H9 (cell line): ENCODE measurements around the gene PRPF6. TPM values are rescaled to one million over a fixed set of nuclear protein-coding genes. Genes with fewer than 3 reads are reported as not detected.

ENCODE experiments used
- DNase-seq: peaks from one replicate; pipeline ENCODE4 v3.0.0-alpha.2; 2017
- H2AFZ ChIP-seq: one replicate; pipeline ENCODE4 v1.6.1; 2013; ENCODE audit warnings: mild to moderate bottlenecking, low read length, control low read depth, moderate library complexity
- H2AK5ac ChIP-seq: 2 replicates; pipeline ENCODE4 v1.6.1; 2013; ENCODE audit warnings: low read length, control low read depth, mixed read lengths; ENCODE audit not compliant: insufficient read length
- H2BK120ac ChIP-seq: one replicate; pipeline ENCODE4 v1.6.1; 2013; ENCODE audit warnings: low read depth, mild to moderate bottlenecking, low read length, control low read depth, inconsistent platforms; ENCODE audit not compliant: poor library complexity, severe bottlenecking
- H2BK12ac ChIP-seq: 2 replicates; pipeline ENCODE4 v1.6.1; 2013; ENCODE audit warnings: low read length, control low read depth, mixed read lengths, low read depth; ENCODE audit not compliant: insufficient read length
- H2BK15ac ChIP-seq: 2 replicates; pipeline ENCODE4 v1.6.1; 2013; ENCODE audit warnings: low read depth, low read length, control low read depth
- H2BK20ac ChIP-seq: one replicate; pipeline ENCODE4 v1.6.1; 2013; ENCODE audit warnings: low read depth, mild to moderate bottlenecking, low read length, control low read depth, inconsistent platforms; ENCODE audit not compliant: poor library complexity, severe bottlenecking
- H2BK5ac ChIP-seq: 2 replicates; pipeline ENCODE4 v1.6.1; 2013; ENCODE audit warnings: low read length, control low read depth, mixed read lengths; ENCODE audit not compliant: insufficient read length
- H3K14ac ChIP-seq: 2 replicates; pipeline ENCODE4 v1.6.1; 2013; ENCODE audit warnings: low read length, control low read depth; ENCODE audit not compliant: insufficient read depth
- H3K18ac ChIP-seq: 2 replicates; pipeline ENCODE4 v1.6.1; 2013; ENCODE audit warnings: low read depth, mild to moderate bottlenecking, mixed read lengths, low read length, control low read depth; ENCODE audit not compliant: insufficient read length
- H3K23ac ChIP-seq: 2 replicates; pipeline ENCODE4 v1.6.1; 2013; ENCODE audit warnings: low read length, control low read depth, mixed read lengths, low read depth; ENCODE audit not compliant: insufficient read length
- H3K23me2 ChIP-seq: 2 replicates; pipeline ENCODE4 v1.6.1; 2013; ENCODE audit warnings: low read depth, mild to moderate bottlenecking, mixed read lengths, low read length, control low read depth; ENCODE audit not compliant: insufficient read length, poor library complexity, severe bottlenecking
- H3K27ac ChIP-seq: 2 replicates; pipeline ENCODE4 v1.5.1; 2013; ENCODE audit warnings: low read length, control low read depth, mixed read lengths, low read depth; ENCODE audit not compliant: insufficient read length
- H3K27me3 ChIP-seq: 2 replicates; pipeline ENCODE4 v1.6.1; 2013; ENCODE audit warnings: low read length, control low read depth, inconsistent platforms; ENCODE audit not compliant: insufficient read depth
- H3K4ac ChIP-seq: 2 replicates; pipeline ENCODE4 v1.6.1; 2013; ENCODE audit warnings: low read depth, mild to moderate bottlenecking, control low read depth, inconsistent platforms, low read length, moderate library complexity
- H3K4me1 ChIP-seq: 2 replicates; pipeline ENCODE4 v1.6.1; 2013; ENCODE audit warnings: low read length, control low read depth, inconsistent platforms; ENCODE audit not compliant: insufficient read depth
- H3K4me2 ChIP-seq: 2 replicates; pipeline ENCODE4 v1.6.1; 2013; ENCODE audit warnings: low read length, control low read depth, mixed read lengths; ENCODE audit not compliant: insufficient read length, insufficient read depth
- H3K56ac ChIP-seq: 2 replicates; pipeline ENCODE4 v1.6.1; 2013; ENCODE audit warnings: low read depth, mild to moderate bottlenecking, mixed read lengths, low read length, control low read depth; ENCODE audit not compliant: insufficient read length
- H3K79me1 ChIP-seq: 2 replicates; pipeline ENCODE4 v1.6.1; 2013; ENCODE audit warnings: low read depth, mild to moderate bottlenecking, moderate library complexity, low read length, control low read depth, inconsistent platforms; ENCODE audit not compliant: insufficient read depth, poor library complexity, severe bottlenecking
- H3K79me2 ChIP-seq: 2 replicates; pipeline ENCODE4 v1.6.1; 2013; ENCODE audit warnings: low read length, control low read depth, inconsistent platforms; ENCODE audit not compliant: insufficient read depth
- H3K9ac ChIP-seq: 2 replicates; pipeline ENCODE4 v1.6.1; 2013; ENCODE audit warnings: low read length, control low read depth, mixed read lengths; ENCODE audit not compliant: insufficient read length; ENCODE audit errors: extremely low read depth
- H3K9me3 ChIP-seq: one replicate; pipeline ENCODE4 v1.6.1; 2013; ENCODE audit warnings: low read depth, low read length, inconsistent platforms; ENCODE audit not compliant: control insufficient read depth
- H3T11ph ChIP-seq: one replicate; pipeline ENCODE4 v1.6.1; 2013; ENCODE audit warnings: mild to moderate bottlenecking, low read length, control low read depth, inconsistent platforms
- H4K20me1 ChIP-seq: one replicate; pipeline ENCODE4 v1.6.1; 2013; ENCODE audit not compliant: control insufficient read depth, insufficient read length, insufficient read depth
- H4K5ac ChIP-seq: 2 replicates; pipeline ENCODE4 v1.6.1; 2013; ENCODE audit warnings: low read depth, mild to moderate bottlenecking, mixed read lengths, low read length, control low read depth; ENCODE audit not compliant: insufficient read length
- H4K8ac ChIP-seq: replicated peaks from 2 replicates; pipeline ENCODE4 v1.6.1; 2013; ENCODE audit warnings: low read length, control low read depth, mixed read lengths, low read depth; ENCODE audit not compliant: insufficient read length
- H4K91ac ChIP-seq: 2 replicates; pipeline ENCODE4 v1.6.1; 2013; ENCODE audit warnings: low read depth, mild to moderate bottlenecking, moderate library complexity, mixed read lengths, low read length, control low read depth; ENCODE audit not compliant: insufficient read length
- H3K27ac Mint-ChIP-seq, 3 experiments: 2 replicates in 2 of 3; 3 replicates in 1 of 3; pipeline ENCODE4 v1.8.0; 2020 to 2021; ENCODE audit warnings: mixed read lengths in 3 of 3, mild to moderate bottlenecking in 1 of 3, moderate library complexity in 1 of 3
- H3K27me3 Mint-ChIP-seq: 2 replicates; pipeline ENCODE4 v1.8.0; 2021; ENCODE audit warnings: low read depth, mild to moderate bottlenecking, moderate library complexity, mixed read lengths
- H3K36me3 Mint-ChIP-seq, 3 experiments: 2 replicates in 2 of 3; 3 replicates in 1 of 3; pipeline ENCODE4 v1.8.0; 2020 to 2021; ENCODE audit warnings: low read depth in 3 of 3, mixed read lengths in 3 of 3; ENCODE audit not compliant: insufficient read depth in 1 of 3
- H3K4me1 Mint-ChIP-seq, 2 experiments: 2 replicates each; pipeline ENCODE4 v1.8.0; 2020; ENCODE audit warnings: mixed read lengths in 2 of 2
- H3K4me3 Mint-ChIP-seq, 2 experiments: 2 replicates in 1 of 2; 3 replicates in 1 of 2; pipeline ENCODE4 v1.8.0; 2020 to 2021; ENCODE audit warnings: mild to moderate bottlenecking in 2 of 2, mixed read lengths in 2 of 2, moderate library complexity in 1 of 2
- H3K9me3 Mint-ChIP-seq, 2 experiments: 2 replicates in 1 of 2; 3 replicates in 1 of 2; pipeline ENCODE4 v1.8.0; 2020; ENCODE audit warnings: mild to moderate bottlenecking in 2 of 2, mixed read lengths in 2 of 2, moderate library complexity in 1 of 2
- WGBS: extraction: QIAGEN DNeasy Blood & Tissue Kit; methylation state at CpG from one replicate; pipeline ENCODE4 v1.1.7; 2013; ENCODE audit warnings: missing lambda C conversion rate, low lambda C conversion rate, mixed read lengths; ENCODE audit not compliant: insufficient read length; ENCODE audit errors: extremely low coverage; 5-methylcytosine and 5-hydroxymethylcytosine counted together
- total RNA-seq: library from RNA; stranded (reverse); gene quantifications from 2 replicates; pipeline ENCODE4 v1.2.1, GENCODE V29; 2021
- TF ChIP-seq, protein P1 (sequence below): fragments of 200-600 bp; sonication (generic); conservative IDR thresholded peaks from 3 replicates; pipeline ENCODE4 v1.8.0; 2021; ENCODE audit warnings: antibody characterized with exemption, mild to moderate bottlenecking

The PRPF6 gene
- total RNA-seq, 1 experiment from 2014 or later, result 87.9 TPM

DNA sequence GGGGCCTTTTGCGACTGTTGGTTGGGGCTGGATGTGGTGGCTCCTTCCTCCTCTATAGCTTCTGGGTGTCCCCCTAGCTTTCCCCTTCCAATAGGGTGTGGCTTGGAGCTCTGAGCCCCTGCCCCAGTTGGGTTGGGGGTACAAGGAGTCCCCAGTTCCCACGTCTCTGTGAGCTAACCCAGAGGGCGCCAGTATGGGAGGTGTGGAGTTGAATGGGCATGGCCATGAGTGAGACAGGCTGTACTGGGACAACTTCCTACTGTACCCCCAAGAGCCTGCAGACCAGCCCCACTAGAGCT lies 56.2 kb downstream of the PRPF6 start:
- peaks cover 0 to 2% of the 10 kb centered on the region in 2 experiments; a peak in 1 of 5 replicates for H3K9me3 Mint-ChIP-seq
- WGBS, result no CpG with 5 or more reads among the region's 3 CpGs
- Histone ChIP-seq H3K4me1 (peaks cover 5% of the 10 kb centered on the region), H3K56ac (no peak overlapping the region), H3K4me2 (no peak overlapping the region), H3K27me3 (peaks cover 12% of the 10 kb centered on the region; the same call in 1 of the 2 replicates), H3K23ac (no peak overlapping the region), H2AK5ac (no peak overlapping the region), H2BK120ac (no peak overlapping the region), H2BK5ac (no peak overlapping the region), H4K5ac (no peak overlapping the region), H3K27ac (no peak overlapping the region), H4K91ac (no peak overlapping the region), H3K9ac (no peak overlapping the region), H3K79me1 (no peaks in the 10 kb centered on the region), H2BK15ac (no peak overlapping the region), H3K14ac (no peak overlapping the region), H3K4ac (no peak overlapping the region), H3K9me3 (no peaks in the 10 kb centered on the region), H2BK20ac (no peak overlapping the region), H3K23me2 (peaks cover 11% of the 10 kb centered on the region), H4K8ac (no peak overlapping the region), H2BK12ac (no peak overlapping the region), H4K20me1 (no peaks in the 10 kb centered on the region), H3K18ac (no peak overlapping the region), H2AFZ (no peak overlapping the region), H3T11ph (no peak overlapping the region), H3K79me2 (no peaks in the 10 kb centered on the region)
- TF ChIP-seq, protein P1, sequence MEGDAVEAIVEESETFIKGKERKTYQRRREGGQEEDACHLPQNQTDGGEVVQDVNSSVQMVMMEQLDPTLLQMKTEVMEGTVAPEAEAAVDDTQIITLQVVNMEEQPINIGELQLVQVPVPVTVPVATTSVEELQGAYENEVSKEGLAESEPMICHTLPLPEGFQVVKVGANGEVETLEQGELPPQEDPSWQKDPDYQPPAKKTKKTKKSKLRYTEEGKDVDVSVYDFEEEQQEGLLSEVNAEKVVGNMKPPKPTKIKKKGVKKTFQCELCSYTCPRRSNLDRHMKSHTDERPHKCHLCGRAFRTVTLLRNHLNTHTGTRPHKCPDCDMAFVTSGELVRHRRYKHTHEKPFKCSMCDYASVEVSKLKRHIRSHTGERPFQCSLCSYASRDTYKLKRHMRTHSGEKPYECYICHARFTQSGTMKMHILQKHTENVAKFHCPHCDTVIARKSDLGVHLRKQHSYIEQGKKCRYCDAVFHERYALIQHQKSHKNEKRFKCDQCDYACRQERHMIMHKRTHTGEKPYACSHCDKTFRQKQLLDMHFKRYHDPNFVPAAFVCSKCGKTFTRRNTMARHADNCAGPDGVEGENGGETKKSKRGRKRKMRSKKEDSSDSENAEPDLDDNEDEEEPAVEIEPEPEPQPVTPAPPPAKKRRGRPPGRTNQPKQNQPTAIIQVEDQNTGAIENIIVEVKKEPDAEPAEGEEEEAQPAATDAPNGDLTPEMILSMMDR, result no peak
- H3K4me3 Mint-ChIP-seq, result no peak overlapping the region; a peak in 1 of 5 replicates
- H3K4me1 Mint-ChIP-seq, result peaks cover 25% of the 10 kb centered on the region in 2 experiments
- DNase-seq, result no peak
- peaks cover 38% of the 10 kb centered on the region for H3K27me3 Mint-ChIP-seq
- peaks cover 0 to 25% (median 13%) of the 10 kb centered on the region in 3 experiments; a peak in 5 of 7 replicates for H3K36me3 Mint-ChIP-seq
- no peak overlapping the region for H3K27ac Mint-ChIP-seq
